ENCODE measurements around the gene SH3BP5L.

The SH3BP5L gene

DNA sequence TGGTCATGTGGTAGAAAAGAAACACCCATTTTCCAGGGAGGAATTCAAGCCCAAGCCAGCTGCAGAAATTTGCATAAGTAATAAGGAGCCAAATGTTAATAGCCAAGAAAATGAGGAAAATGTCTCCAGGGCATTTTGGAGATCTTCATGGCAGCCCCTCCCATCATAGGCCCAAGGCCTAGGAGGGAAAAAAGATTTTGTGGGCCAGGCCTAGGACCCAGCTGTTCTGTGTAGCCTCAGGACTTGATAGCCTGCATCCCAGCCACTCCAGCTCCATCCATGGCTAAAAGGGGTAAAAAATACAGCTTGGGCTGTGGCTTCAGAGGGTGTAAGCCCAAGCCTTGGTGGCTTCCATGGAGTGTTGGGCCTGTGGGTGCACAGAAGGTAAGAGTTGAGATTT is 48.7 kb downstream of the SH3BP5L start:
- DNase-seq (ENCODE audit: low read depth in 2 of 2): no peak

DNA sequence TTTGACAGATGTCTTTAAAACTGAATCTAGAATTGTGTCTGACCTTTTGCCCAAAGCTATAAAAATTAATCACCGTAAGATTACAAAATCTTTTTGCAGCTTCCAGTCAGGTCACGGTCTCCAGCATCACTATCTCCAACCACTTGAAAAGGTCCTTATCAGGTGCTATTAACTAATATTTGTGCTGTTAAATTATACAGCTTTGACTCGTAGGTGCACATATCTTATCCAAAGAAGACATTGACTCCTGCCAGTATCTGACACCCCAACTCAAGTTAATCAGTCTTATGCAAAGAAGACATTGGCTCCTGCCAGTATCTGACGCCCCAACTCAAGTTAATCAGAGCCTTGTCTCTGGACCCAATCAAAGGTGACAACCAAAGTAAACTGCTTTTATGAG is 50.3 kb downstream of the SH3BP5L start:
- DNase-seq (ENCODE audit: low read depth in 2 of 2): no peak

All from fibroblast of skin of left quadriceps (primary cell).